SH-SY5Y (cell line): ENCODE results near the gene CLCN7.

Source experiments
- GATA2 ChIP-seq: IDR thresholded peaks from 2 replicates; pipeline ENCODE4 v1.6.1; 2011; ENCODE audit warnings: mild to moderate bottlenecking, low read depth, low read length
- GATA3 ChIP-seq: IDR thresholded peaks from 2 replicates; pipeline ENCODE4 v1.6.1; 2011; ENCODE audit warnings: low read depth, mild to moderate bottlenecking, low read length, moderate library complexity

DNA sequence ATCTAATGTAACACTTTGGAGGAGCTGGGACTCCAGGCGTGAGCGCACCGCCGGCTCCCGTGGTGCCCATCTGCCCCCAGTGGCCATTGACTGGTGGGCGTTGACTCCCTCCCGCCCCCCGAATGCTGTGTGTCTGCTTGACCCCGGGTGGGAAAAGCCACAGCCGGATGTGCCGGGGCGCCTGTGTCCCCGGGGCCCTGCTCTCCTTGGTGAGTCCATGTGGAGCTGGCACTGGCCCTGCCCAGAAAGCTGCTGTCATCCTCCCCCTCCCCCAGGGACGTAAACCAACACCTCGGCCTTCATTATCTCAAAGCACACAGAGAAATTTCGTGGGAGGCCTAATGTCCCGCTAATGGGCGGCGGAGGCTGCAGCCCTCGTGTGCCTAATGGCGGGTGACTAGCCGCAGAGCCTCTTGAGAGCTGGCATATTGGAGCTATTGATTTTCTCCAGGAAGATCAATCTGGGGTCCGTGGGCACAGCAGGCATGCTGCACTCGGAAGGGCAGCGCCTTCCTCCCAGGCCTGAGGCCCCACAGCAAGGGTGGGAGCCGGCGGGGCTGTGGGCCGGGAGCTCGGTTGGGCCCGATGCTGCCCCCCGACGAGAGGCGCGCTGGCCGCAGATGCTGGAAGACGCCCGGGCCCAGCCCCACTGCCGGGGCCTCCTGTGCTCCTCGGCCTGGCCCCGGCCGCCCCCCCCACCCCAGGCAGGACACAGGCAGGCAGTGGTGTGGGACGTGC lies 47.9 kb downstream of the CLCN7 start:
- TF ChIP-seq GATA3 (no peak), GATA2 (no peak)
